NCI-H2196 (cell line): Measurements from ENCODE around the gene PCMTD2.

Source experiments
- DNase-seq: peaks from one replicate; lab custom pipeline; 2025; ENCODE audit not compliant: unreplicated experiment; lab: John Stamatoyannopoulos, UW

The PCMTD2 gene

GRCh38 chr20:64254571-64255360, 782 bp upstream of the PCMTD2 start:
- DNase-seq, result no peak

DNA sequence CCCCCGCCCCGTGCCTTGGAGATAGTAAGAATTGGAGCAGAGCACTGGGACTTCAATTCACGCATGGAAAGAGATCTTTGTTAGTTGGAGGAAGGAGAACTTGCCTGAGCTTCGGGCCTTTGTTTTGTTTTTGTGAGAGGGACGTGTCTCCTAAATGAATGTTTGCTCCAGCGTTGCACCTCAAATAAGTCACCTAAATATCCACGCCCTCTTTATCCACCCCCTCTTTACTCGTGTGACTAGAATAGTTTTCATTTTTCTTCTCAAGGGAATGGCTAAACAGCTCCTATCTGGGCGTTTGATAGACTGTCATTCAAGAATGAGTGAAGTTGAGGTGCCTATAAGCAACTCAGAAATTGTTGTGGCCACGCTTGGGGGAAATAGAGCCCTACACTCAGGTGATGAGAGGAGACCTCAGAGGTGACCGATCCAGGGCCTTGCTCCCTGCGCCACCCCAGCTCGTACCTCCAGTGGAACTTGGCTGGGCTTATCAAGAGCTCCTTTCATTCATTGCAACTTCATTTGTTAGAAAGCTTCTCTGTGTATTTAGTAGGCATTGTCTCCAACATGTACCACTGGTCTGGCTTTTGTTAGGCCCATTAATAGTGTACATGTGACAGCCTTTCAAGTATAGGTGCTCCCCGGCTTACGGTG, 861 bp downstream of the PCMTD2 start:
- no peak for DNase-seq

GRCh38 chr20:64257107-64257757, 1.7 kb downstream of the PCMTD2 start:
- DNase-seq, result no peak

DNA sequence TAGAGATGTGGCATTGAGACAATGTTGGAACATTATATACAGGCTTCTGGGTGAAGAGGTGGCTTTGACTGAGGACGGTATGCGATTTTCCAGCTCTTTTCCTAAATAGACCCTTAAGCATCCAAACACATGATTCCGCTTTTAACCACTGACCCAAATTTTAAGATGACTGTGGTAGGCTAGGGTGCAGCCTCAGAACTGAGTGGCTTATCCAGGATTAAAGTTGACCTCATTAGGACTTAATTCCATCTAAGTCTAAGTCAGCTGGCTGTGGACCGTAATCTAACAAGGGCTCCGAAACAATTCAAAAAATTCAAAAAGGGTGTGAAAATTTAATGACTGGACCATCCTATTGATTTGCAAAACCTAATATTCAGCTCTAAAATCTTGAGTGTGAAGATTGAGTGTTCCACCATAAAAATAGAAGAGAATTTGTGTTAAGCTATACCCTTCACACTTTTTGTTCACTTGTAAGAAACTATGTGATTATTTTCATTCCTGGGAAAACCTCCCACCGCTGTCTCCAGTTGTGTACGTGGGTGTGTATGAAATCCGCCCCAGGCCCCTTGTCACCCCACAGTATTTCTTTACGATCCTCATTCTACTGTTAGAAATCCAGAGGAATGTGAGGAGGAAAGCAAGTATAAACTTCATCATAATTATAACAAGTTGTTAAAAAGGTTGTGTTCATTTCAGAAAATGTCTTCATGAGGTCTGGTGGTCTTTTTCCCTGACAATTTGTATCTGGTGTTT, 2.7 kb downstream of the PCMTD2 start:
- DNase-seq, result no peak

DNA sequence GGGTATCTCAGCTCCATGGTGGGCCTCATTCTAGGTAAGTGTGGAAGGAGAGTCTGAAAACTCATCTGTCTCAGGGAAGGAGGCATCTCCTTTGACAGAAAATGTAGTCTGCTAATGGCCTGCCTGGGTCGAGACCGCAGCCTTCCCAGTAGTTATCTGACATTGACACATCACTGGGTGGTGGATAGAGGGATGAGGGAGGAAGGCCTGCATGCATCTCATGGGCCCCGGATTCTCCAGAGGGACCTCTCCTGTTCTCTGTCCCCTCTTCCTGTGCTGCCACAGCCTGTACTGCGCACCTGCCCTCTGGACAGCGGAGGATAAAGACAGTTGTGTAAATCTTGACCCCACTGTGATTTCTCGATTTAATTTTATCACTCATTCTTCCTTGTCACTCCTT, 4.7 kb downstream of the PCMTD2 start:
- DNase-seq, result no peak

GRCh38 chr20:64261138-64261537, 5.6 kb downstream of the PCMTD2 start:
- no peak for DNase-seq

DNA sequence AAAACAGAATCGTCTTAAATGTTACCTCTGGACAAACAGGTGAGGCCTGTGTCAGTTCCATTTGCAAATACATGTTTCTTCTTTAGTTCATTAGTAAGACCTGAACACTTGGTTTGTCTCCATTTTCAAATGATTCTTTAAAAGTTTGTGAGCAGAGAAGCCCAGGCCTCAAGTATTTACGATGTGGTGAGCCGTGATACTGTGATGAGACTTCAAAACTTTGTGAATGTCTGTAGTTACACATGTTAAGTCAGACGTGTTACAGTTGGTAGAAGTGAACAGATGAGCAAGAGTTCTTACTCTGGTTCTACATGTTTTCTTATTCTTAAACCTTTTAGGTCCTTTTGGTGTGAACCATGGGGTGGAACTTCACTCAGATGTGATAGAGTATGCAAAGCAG, 8.5 kb downstream of the PCMTD2 start:
- no peak for DNase-seq

DNA sequence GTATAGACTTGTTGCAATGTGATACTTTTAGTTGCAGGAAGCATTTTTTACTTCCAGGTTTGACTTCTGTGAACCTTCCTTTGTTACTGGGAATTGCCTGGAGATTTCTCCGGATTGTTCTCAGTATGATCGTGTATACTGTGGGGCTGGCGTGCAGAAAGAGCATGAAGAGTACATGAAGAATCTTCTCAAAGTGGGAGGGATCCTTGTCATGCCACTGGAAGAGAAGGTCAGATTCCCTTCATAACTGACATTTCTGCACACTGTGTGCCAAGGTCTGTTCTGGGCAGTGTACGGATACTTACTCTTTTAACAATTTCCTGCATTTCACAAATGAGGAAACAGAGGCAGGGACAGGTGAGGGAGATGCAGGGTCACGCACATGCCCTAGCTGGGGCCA, 9.7 kb downstream of the PCMTD2 start:
- DNase-seq, result no peak

GRCh38 chr20:64266988-64267387, 11.4 kb downstream of the PCMTD2 start:
- no peak for DNase-seq

DNA sequence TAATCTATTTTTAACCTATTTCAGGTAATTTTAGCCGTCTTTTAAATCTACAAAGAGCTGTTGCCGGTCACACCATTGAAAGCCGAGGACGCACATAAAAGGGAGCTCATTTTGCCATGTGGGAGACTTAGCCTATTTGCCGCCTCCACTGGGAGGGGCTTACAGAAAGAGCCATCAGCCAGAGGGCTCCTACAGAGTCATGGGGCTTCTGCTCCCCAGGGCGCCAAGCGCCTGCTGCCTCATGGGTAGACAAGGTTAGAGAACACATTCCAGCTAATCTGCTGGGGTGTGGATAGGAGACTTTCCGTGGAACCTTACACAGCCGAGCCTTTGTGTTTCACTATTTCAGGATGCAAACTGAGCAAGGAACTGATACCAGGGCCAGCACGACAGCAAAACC, 12.6 kb downstream of the PCMTD2 start:
- no peak for DNase-seq

GRCh38 chr20:64269604-64270411, 14.3 kb downstream of the PCMTD2 start:
- DNase-seq, result no peak

DNA sequence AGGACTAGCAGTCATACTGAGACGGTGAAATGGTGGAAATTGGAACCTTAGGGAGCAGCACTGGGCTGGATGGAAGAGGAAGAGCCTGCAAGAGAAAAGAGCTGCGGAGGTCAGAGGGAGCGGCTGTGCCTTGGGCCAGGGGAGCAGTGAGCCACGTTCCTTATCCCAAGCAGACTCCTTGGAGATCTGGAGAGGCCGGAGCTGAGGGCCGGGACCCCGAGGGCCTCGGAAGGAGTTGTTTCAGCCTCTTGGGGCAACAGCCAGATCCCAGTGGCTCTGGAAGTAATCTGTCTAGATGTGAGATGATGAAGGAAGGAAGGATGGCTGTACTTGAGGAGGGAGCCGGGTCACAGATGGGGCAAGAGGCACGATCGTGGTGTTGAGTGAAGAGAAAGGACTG, 16.1 kb downstream of the PCMTD2 start:
- DNase-seq, result no peak

GRCh38 chr20:64273109-64273508, 17.6 kb downstream of the PCMTD2 start:
- no peak for DNase-seq

- DNase-seq, result no peak
Observed at GRCh38 chr20:64276817-64277216, 21.3 kb downstream of the PCMTD2 start.

- no peak for DNase-seq
Observed at GRCh38 chr20:64277571-64278316, 22.2 kb downstream of the PCMTD2 start.

DNA sequence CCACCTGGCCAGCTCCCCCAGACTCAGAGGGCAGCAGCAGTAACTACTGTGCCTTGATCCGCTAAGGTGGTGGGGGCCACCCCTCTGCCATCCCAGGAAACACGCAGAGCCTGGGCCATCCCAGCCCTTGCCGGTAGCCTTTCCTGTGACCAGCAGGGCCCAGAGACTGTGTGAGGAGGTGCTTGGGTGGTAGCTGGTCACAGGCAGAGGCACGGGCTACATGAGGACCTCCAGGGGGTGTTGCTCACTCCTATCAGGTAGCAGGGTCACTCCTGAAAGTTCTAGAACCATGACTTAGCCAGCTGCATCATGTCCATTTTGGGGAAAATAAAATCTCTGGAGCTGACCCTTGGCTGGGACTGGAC, 22.8 kb downstream of the PCMTD2 start:
- DNase-seq, result no peak

DNA sequence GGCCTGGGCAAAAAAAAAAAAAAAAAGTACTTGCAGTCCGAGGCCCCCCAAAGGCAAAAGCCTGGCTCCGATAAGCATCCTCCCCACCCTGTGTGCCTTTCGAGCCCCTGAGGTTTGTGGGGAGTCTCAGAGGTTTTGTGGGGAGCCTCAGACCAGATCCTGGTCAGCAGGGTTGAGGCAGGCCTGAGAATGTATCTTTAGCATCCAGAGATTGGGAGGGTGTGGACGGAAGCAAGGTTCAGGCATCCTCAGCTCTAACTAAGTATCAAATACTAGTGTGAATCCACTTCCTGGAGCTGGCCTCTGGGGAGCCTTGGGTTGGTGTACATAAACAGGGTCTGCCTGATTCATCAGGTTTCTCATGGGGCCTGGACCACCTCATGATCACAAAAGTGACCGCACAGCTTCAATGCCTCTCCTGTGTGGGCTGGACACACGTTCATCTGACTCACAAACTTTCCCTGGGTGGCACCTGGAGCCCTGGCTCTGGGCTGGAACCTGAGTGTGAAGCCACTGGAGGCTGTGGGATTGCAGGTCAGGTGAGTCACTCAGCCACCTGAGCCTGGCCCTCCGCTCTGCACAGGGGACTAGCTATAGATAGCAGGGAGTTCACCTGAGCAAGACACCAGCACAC, 24.4 kb downstream of the PCMTD2 start:
- no peak for DNase-seq

DNA sequence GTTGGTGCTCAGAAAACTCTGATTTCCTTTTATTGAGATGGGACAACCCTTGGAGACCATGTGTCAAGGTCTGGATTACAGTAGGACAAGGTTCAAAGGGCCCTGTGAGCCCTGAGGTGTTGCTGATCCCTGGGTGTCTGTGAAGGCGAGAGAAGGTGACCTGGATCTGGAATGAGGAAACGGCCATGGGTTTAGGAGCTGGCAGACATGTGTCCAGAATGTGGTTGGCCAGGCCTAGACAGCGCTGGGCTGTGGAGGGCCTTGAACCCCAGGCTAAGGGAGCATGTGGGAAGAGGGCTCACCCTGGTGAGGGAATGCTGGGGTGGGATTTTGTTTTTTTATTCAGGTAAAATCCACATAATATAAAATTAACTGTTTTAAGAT, 24.9 kb downstream of the PCMTD2 start:
- DNase-seq, result no peak

GRCh38 chr20:64283646-64284045, 28.1 kb downstream of the PCMTD2 start:
- no peak for DNase-seq
